ENCODE measurements around the gene CCDC106. TPM values are rescaled to one million over a fixed set of nuclear protein-coding genes. Genes with fewer than 3 reads are reported as not detected.

CCDC106 gene
- total RNA-seq, result 8.3 TPM

GRCh38 chr19:55647732-55648584, at the start of gene CCDC106:
CCDC106 (plus strand) TSS chr19:55648212; CDS start chr19:55649047, 835 bp downstream.
- peak in 1 of 3 donors; percentile 62 for DNase-seq (ENCODE audit: low read depth in 2 of 3, low spot score in 2 of 3)

GRCh38 chr19:55598719-55599467, 49.1 kb upstream of the CCDC106 start:
- peak; percentile 82 to 97 (median 95) for DNase-seq (ENCODE audit: low read depth in 2 of 3, low spot score in 2 of 3)

GRCh38 chr19:55599468-55599841, 48.6 kb upstream of the CCDC106 start, which contains the start of gene FIZ1:
FIZ1 (minus strand) TSS chr19:55599517; CDS start chr19:55597865, 1,652 bp downstream.
- peak; percentile 94 to 100 (median 99) for DNase-seq (ENCODE audit: low read depth in 2 of 3, low spot score in 2 of 3)

GRCh38 chr19:55599842-55600661, 48.0 kb upstream of the CCDC106 start, which contains the start of gene ZNF524:
ZNF524 (plus strand) TSS chr19:55600288; CDS start chr19:55602113, 1,825 bp downstream.
- peak; percentile 84 to 95 (median 94) for DNase-seq (ENCODE audit: low read depth in 2 of 3, low spot score in 2 of 3)

- DNase-seq (ENCODE audit: low read depth in 2 of 3, low spot score in 2 of 3), result no peak
Measured at GRCh38 chr19:55600662-55601028, 47.4 kb upstream of the CCDC106 start.

- no peak for DNase-seq (ENCODE audit: low read depth in 2 of 3, low spot score in 2 of 3)
Measured at GRCh38 chr19:55601084-55601483, 46.9 kb upstream of the CCDC106 start.

- no peak for DNase-seq (ENCODE audit: low read depth in 2 of 3, low spot score in 2 of 3)
Measured at GRCh38 chr19:55602104-55603001, 45.7 kb upstream of the CCDC106 start.

GRCh38 chr19:55603115-55603514, 44.9 kb upstream of the CCDC106 start:
- DNase-seq (ENCODE audit: low read depth in 2 of 3, low spot score in 2 of 3), result no peak

GRCh38 chr19:55603581-55604292, 44.3 kb upstream of the CCDC106 start:
- DNase-seq (ENCODE audit: low read depth in 2 of 3, low spot score in 2 of 3), result no peak

GRCh38 chr19:55605207-55605636, 42.8 kb upstream of the CCDC106 start:
- DNase-seq (ENCODE audit: low read depth in 2 of 3, low spot score in 2 of 3), result peak; percentile 95 to 98 (median 97)

GRCh38 chr19:55605637-55606470, 42.2 kb upstream of the CCDC106 start, which contains the start of gene ZNF865:
ZNF865 (plus strand) TSS chr19:55605647; CDS start chr19:55613619, 7,972 bp downstream.
- peak; percentile 58 to 82 (median 81) for DNase-seq (ENCODE audit: low read depth in 2 of 3, low spot score in 2 of 3)

GRCh38 chr19:55606471-55606787, 41.6 kb upstream of the CCDC106 start:
- DNase-seq (ENCODE audit: low read depth in 2 of 3, low spot score in 2 of 3), result no peak

- DNase-seq (ENCODE audit: low read depth in 2 of 3, low spot score in 2 of 3), result no peak
Measured at GRCh38 chr19:55606817-55607216, 41.2 kb upstream of the CCDC106 start.

- no peak for DNase-seq (ENCODE audit: low read depth in 2 of 3, low spot score in 2 of 3)
Measured at GRCh38 chr19:55609326-55609725, 38.7 kb upstream of the CCDC106 start.

GRCh38 chr19:55611300-55611982, 36.6 kb upstream of the CCDC106 start:
- DNase-seq (ENCODE audit: low read depth in 2 of 3, low spot score in 2 of 3), result no peak

- DNase-seq (ENCODE audit: low read depth in 2 of 3, low spot score in 2 of 3), result no peak
Measured at GRCh38 chr19:55611983-55612645, 35.9 kb upstream of the CCDC106 start.

- no peak for DNase-seq (ENCODE audit: low read depth in 2 of 3, low spot score in 2 of 3)
Measured at GRCh38 chr19:55613396-55613795, 34.6 kb upstream of the CCDC106 start.

Measured in hematopoietic multipotent progenitor cell (in vitro differentiated cells).